Activated CD4-positive, alpha-beta T cell treated with anti-CD3 and anti-CD28 coated beads, Interleukin-2, amount 50 U/mL, for 16 hours (primary cell): ENCODE results near the gene DAO.

Experiments used
- DNase-seq: peaks from one replicate; pipeline ENCODE4 v3.0.0-alpha.2; 2020

Gene DAO

DNA sequence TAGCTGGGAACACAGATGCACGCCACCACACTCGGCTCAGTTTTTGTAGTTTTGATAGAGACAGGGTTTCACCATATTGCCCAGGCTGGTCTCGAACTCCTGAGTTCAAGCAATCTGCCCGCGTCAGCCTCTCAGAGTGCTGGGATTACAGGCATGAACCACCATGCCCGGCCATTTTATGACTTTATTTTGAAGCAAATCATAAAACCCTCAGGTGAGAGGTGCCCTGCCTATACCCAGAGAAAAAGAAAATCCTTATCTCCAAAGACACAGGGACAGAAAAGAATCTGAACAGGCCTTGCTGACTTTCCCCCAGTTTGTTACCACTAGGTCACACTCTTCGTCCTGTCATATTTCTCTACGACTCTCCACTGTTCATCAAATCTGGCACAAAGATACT, 48.8 kb downstream of the DAO start:
- no peak for DNase-seq

DNA sequence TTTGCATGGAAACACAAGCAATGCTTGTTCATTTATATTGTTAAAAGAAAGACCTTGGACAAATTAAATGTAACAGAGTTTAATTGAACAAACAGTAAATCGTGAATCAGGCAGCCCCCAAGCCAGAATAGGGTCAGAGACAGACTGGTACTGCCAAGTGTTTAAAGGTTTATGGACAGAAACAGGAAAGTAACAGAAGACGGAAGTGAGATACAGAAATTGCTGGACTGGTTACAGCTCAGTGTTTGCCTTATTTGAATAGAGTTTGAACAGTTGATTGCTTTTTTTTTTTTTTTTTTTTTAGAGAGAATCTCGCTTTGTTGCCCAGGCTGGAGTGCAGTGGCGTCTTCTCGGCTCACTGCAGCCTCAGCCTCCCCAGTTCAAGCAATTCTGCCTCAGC, 50.3 kb downstream of the DAO start:
- no peak for DNase-seq

DNA sequence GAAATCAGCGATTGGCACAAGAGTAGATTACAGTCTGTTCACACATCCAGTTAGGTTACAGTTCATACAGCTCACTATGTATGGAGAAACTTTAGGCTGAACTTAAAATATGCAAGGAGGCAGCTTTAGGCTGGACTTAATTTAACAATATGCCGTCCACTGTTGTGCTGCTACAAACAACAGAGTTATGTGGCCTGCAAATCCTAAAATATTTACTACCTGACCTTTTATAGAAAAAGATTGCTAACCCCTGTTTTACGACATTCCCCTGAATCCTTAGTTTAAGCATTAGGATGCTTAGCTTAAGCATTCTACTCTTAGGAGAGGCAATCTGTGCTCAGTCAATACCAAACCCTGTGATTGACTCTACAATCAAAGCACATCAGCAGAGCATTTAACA, 50.9 kb downstream of the DAO start:
- no peak for DNase-seq

DNA sequence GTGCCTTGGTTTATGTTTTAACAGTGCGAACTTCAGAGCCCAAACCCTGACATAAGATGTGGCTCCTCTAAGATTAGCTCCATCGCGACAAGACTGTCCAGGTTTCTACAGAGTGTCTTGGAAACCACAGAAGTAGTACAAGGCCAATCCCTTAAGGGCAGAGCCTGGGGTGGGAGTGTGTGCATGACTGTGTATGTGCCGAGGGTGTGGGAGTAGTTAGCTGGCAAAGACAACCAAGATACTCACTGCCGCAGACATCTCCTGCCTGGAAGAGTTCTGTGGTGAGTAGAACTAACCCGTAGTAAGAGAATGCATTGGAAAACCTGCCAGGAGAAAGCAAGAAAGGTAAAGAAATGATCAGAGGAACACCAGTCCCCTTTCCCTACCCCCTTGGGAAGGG, 54.1 kb downstream of the DAO start:
- DNase-seq: no peak

DNA sequence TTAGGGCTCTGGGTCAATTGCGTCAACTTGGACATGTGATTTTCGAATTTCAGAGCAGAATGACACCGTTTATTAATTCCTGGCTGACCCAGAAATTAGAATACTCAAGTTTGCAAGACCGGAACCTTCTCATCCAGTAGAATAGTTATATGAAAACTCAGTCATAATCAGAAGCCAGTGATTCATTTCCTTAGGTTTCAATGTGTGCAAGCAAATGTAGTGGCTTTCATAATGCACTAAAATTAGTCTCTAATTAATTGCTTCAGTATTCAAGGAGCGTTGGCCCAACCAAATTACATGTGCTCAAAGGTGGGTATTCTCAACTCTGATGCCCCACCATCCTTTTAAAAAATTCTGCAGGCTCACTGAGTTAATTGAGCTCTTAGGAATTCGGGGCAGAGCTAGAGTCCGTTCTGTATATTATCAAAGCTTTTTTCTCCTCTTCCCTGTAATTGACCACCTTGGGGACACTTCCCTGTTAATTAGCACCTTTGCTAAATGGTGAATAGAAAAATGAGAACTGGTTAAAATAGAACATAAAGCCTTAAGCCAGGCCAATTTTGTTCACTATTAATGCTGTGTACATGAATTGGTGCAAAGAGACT, 55.4 kb downstream of the DAO start:
- DNase-seq: peak; percentile 58

DNA sequence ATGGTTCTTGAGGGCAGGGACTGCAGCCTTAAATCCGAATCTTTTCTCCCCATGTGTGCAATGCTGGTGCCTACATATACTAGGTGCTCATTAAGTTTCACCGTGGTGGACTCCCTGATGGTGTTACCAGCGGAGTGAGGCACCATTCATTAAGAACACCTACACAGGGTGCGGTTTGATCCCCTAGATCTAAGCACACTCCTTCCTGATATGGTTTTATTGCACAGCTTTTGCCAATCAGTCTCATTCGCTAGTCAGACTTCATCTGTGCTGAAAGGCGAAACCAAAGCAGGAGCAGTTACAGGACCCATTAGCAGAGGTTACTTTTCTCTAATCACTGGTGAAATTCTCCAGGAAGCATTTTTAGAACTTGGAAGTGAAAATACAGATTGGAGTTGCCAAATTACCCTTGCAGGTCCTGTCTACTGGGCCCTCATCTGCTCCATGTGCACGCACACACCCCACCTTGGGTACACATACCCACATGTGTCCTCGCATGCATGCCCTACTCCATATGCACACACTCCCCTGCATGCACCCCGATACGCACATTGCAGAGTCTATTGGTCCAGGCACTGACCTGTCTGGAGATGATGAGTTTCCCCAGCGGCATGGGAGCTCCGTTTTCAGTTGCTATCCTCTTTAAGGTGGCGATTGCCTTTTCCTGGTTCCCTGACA, 58.5 kb downstream of the DAO start:
- DNase-seq: no peak

DNA sequence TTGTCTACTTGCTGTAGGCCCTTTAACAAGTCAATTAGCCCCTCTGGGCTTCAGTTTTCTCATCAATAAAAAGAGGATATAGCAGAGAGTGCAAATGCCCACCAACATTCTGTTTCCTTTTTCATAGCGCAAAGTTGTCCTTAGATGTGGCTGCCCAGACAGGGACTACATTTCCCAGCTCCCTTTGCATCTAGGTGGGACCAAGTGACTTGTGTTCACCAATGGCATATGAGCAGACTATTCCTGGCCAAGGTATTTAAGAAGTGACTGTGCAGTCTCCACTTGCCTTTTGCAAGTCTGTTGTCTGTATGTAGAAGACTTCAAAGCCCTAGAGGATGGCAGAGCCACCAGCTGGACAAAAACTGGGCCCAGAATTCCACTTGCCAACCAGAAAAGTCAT, 59.7 kb downstream of the DAO start:
- peak; percentile 43 for DNase-seq

DNA sequence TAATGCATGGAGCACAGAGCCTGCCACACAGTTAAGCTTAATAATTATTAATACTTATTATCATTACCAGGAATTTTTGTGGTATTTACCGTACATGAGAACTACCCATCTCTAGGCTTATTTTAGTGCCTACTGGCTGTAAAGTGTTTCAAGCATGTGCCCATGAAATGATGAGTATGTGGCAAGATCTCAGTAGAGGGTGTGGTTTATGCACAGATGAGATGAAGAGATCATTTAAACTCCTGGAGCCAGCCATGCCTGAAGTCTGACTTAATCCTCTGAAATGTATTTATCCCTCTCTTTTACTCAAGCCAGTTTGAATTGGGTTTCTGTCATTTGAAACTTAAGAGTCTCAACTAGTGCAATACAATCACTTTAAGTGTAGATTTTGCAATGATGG, 60.2 kb downstream of the DAO start:
- DNase-seq: no peak

DNA sequence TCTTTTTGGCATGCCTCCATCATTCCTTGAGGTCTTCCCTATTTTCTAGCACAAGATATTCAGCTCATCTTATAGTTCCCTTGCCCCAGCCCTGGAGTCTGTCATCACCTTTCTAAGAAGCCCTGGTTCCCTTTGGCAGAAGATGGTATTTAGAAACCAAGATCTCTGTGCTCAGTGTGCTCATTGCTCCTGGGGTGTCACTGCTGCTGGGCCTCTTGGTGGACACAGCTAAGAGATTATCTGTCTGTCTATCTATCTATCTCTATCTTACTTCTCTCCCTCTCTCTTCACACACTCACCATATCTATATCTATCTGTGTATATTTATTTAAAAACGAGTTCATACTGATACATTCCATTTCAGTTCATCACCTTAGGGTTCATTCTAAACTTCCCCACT, 67.2 kb downstream of the DAO start:
- DNase-seq: no peak

DNA sequence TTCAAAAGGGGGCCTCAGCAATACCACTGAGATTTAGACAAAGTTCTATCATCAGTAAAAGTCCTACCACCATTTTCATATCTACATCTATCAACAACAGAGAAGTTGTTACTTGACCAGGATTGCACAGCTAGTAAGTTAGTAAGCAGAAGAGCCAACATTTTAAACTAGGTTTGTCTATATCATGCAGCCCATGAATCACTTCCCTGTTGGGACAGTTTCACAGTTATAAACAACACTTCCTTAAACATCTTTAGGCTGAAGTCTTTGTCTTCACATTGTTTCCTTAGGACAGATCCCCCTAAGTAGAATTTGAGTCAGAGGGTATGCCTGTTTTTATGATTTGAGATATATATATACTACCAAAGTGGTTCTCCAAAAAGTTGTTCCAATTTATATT, 68.5 kb downstream of the DAO start:
- no peak for DNase-seq

DNA sequence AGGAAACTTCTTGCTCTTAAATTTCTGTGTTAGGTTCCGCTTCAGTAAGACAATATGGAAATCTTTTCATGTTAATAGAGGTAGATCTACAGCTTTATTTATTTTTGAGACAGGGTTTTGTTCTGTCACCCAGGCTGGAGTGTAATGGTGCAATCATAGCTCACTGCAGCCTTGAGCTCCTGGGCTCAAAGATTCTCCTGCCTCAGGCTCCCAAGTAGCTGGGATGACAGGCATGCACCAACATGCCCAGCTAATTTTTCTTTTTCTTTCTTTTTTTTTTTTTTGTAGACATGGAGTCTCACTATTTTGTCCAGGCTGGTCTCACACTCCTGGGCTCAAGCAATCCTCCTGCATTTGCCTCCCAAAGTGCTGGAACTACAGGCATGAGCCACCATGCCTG, 70.1 kb downstream of the DAO start:
- no peak for DNase-seq
